Measurements from ENCODE around the gene PLA2G2F.

DNA sequence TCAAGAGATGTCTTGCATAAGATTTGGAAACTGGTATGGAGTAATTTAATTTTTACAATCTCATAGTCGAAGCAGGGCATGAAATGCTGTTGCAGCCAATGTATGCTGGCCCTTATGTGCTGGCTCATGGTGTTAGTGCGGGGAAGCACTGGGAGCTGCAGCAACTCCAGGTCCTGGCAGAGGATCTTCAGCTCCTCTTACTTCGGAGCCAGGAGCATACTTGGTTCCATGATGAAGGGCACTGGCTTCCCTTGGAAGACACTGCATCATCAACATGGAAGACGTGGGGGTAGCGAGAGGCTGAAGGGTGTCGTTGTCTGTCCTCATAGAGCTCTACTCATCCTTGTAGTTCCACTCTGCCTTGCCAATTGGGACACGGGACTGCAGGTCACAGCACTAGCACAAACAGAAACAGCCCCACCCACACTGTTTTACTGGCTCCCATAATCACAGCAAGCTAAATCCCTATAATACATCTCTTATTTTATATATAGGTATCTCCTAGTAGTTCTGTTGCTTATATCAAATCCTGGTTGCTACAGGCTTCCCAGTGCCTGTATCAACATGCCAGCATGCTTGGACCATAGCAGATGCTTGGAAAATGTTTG, 42.2 kb upstream of the PLA2G2F start:
- TF ChIP-seq, protein P1, sequence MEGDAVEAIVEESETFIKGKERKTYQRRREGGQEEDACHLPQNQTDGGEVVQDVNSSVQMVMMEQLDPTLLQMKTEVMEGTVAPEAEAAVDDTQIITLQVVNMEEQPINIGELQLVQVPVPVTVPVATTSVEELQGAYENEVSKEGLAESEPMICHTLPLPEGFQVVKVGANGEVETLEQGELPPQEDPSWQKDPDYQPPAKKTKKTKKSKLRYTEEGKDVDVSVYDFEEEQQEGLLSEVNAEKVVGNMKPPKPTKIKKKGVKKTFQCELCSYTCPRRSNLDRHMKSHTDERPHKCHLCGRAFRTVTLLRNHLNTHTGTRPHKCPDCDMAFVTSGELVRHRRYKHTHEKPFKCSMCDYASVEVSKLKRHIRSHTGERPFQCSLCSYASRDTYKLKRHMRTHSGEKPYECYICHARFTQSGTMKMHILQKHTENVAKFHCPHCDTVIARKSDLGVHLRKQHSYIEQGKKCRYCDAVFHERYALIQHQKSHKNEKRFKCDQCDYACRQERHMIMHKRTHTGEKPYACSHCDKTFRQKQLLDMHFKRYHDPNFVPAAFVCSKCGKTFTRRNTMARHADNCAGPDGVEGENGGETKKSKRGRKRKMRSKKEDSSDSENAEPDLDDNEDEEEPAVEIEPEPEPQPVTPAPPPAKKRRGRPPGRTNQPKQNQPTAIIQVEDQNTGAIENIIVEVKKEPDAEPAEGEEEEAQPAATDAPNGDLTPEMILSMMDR (IDR thresholded peaks at IDR 0.05) = no peak
- no peak for TF ChIP-seq POLR2A (IDR thresholded peaks at IDR 0.05)

Data from testis (tissue), 2 donors.